HCT116 (cell line): ENCODE measurements around the gene RHOBTB1. TPM values are rescaled to one million over a fixed set of nuclear protein-coding genes. Genes with fewer than 3 reads are reported as not detected.

Experiments
- ATAC-seq: fragments of 200-7000 bp; cut with Tn5 transposase; 2 replicates; pipeline ENCODE4 v1.9.1; 2020; ENCODE audit warnings: mild to moderate bottlenecking, moderate library complexity
- BruUV-seq: library from RNA; stranded (reverse); fragments of 400-500 nt; replicated peaks from 2 replicates; lab custom pipeline; 2021; lab: Mats Ljungman, UMichigan
- CTCF ChIA-PET: fragments of 300-600 bp; sonication (Branson Sonifier 250); formaldehyde crosslinking; loops from one replicate; lab custom pipeline; 2021; ENCODE audit warnings: antibody characterized with exemption; lab: Charles Lee
- POLR2A ChIA-PET: fragments of 300-600, 350-600 bp; sonication (Branson Sonifier 250); formaldehyde crosslinking; loops from one replicate; lab custom pipeline; 2021; ENCODE audit warnings: antibody characterized with exemption; lab: Charles Lee
- RAD21 ChIA-PET, 2 experiments: fragments of 300-600 bp; sonication (Branson Sonifier 250); formaldehyde crosslinking; loops; one replicate each; lab custom pipeline; 2023; ENCODE audit warnings: low total read pairs in 2 of 2; ENCODE audit not compliant: uncharacterized antibody in 2 of 2, unreplicated experiment in 2 of 2, low non-redundant PET in 1 of 2; lab: Charles Lee
- DNase-seq: peaks from one replicate; pipeline ENCODE4 v3.0.0-alpha.2; 2010; ENCODE audit warnings: low read depth, low spot score
- H2AFZ ChIP-seq: fragments of 200-600 bp; shearing (Covaris generic), sonication (generic); 2 replicates; pipeline ENCODE4 v1.6.1; 2017; ENCODE audit warnings: low read depth, mixed run types, mixed read lengths, antibody characterized with exemption, low read length; ENCODE audit not compliant: poor library complexity, severe bottlenecking
- H3K27ac ChIP-seq: 2 replicates; pipeline ENCODE4 v1.5.1; 2012; ENCODE audit warnings: low read depth, low read length
- H3K27me3 ChIP-seq: fragments of 200-600 bp; sonication (generic); 2 replicates; pipeline ENCODE4 v1.6.1; 2016; ENCODE audit warnings: mixed run types, low read length, mixed read lengths; ENCODE audit not compliant: insufficient read depth
- H3K36me3 ChIP-seq, 2 experiments: fragments of 200-500 bp in 1 of 2; fragments of 200-600 bp in 1 of 2; sonication (Bioruptor generic) in 1 of 2; sonication (generic) in 1 of 2; 2 replicates each; pipeline versions ENCODE4 v1.5.1 to v1.6.1; 2014 to 2016; ENCODE audit warnings: low read length in 2 of 2, inconsistent platforms in 1 of 2, mixed read lengths in 1 of 2, mixed run types in 1 of 2; ENCODE audit not compliant: insufficient read depth in 2 of 2, control insufficient read depth in 1 of 2
- H3K4me1 ChIP-seq, 2 experiments: fragments of 200-600 bp in 1 of 2; sonication (generic) in 1 of 2; 2 replicates each; pipeline versions ENCODE4 v1.5.1 to v1.6.1; 2012 to 2017; ENCODE audit warnings: low read length in 2 of 2, inconsistent platforms in 1 of 2, mild to moderate bottlenecking in 1 of 2, mixed read lengths in 1 of 2, mixed run types in 1 of 2, moderate library complexity in 1 of 2; ENCODE audit not compliant: insufficient read depth in 2 of 2, control insufficient read depth in 1 of 2
- H3K4me2 ChIP-seq: fragments of 200-600 bp; sonication (generic); 2 replicates; pipeline ENCODE4 v1.6.1; 2017; ENCODE audit warnings: mixed run types, low read length, mixed read lengths
- H3K4me3 ChIP-seq, 2 experiments: fragments of 200-600 bp in 1 of 2; sonication (generic) in 1 of 2; replicated peaks in 1 of 2; 2 replicates each; pipeline ENCODE4 v1.5.1; 2011 to 2016; ENCODE audit warnings: low read length in 2 of 2, control low read depth in 1 of 2, low read depth in 1 of 2, mild to moderate bottlenecking in 1 of 2, mixed read lengths in 1 of 2, mixed run types in 1 of 2
- H3K79me2 ChIP-seq: fragments of 200-600 bp; sonication (generic); 2 replicates; pipeline ENCODE4 v1.6.1; 2017; ENCODE audit warnings: mild to moderate bottlenecking, mixed run types, low read length, moderate library complexity, mixed read lengths; ENCODE audit not compliant: insufficient read depth
- H3K9ac ChIP-seq: fragments of 200-600 bp; sonication (generic); 2 replicates; pipeline ENCODE4 v1.6.1; 2016; ENCODE audit warnings: low read length, mixed read lengths
- H3K9me2 ChIP-seq: fragments of 200-600 bp; sonication (generic), shearing (Covaris generic); 2 replicates; pipeline ENCODE4 v1.6.1; 2017; ENCODE audit warnings: mixed run types, mild to moderate bottlenecking, moderate library complexity; ENCODE audit not compliant: insufficient read depth
- H3K9me3 ChIP-seq, 2 experiments: fragments of 200-500 bp in 1 of 2; fragments of 200-600 bp in 1 of 2; sonication (Bioruptor generic) in 1 of 2; sonication (generic) in 1 of 2; 2 replicates each; pipeline ENCODE4 v1.6.1; 2014 to 2017; ENCODE audit warnings: low read length in 2 of 2, mixed read lengths in 2 of 2, inconsistent platforms in 1 of 2, low read depth in 1 of 2, mild to moderate bottlenecking in 1 of 2, mixed run types in 1 of 2, moderate library complexity in 1 of 2; ENCODE audit not compliant: control insufficient read depth in 1 of 2, insufficient read depth in 1 of 2
- H4K20me1 ChIP-seq: fragments of 200-600 bp; sonication (generic), shearing (Covaris generic); 2 replicates; pipeline ENCODE4 v1.6.1; 2017; ENCODE audit warnings: mixed run types, mild to moderate bottlenecking, moderate library complexity; ENCODE audit not compliant: insufficient read depth
- CBX3 ChIP-seq: IDR thresholded peaks from 2 replicates; pipeline ENCODE4 v1.6.1; 2012; ENCODE audit warnings: low read depth
- CEBPB ChIP-seq: IDR thresholded peaks from 2 replicates; pipeline ENCODE4 v1.6.1; 2012; ENCODE audit warnings: low read depth
- CTCF ChIP-seq, 3 experiments: fragments of 200-600 bp in 1 of 3; sonication (generic) in 1 of 3; IDR thresholded peaks in 2 of 3; conservative IDR thresholded peaks in 1 of 3; 2 replicates each; pipeline ENCODE4 v1.5.1; 2012 to 2017; ENCODE audit warnings: low read depth in 2 of 3, low read length in 2 of 3, antibody characterized with exemption in 1 of 3, borderline replicate concordance in 1 of 3, control low read depth in 1 of 3, mild to moderate bottlenecking in 1 of 3, mixed read lengths in 1 of 3, mixed run types in 1 of 3, moderate library complexity in 1 of 3; ENCODE audit not compliant: insufficient read depth in 1 of 3
- ELF1 ChIP-seq: IDR thresholded peaks from 2 replicates; pipeline ENCODE4 v1.6.1; 2012; ENCODE audit warnings: low read depth, borderline replicate concordance
- EZH2 ChIP-seq: fragments of 200-600 bp; sonication (generic); IDR thresholded peaks from 2 replicates; pipeline ENCODE4 v1.6.1; 2017; ENCODE audit warnings: antibody characterized with exemption, mixed run types
- JUND ChIP-seq: IDR thresholded peaks from 2 replicates; pipeline ENCODE4 v1.6.1; 2012
- POLR2AphosphoS5 ChIP-seq: IDR thresholded peaks from 2 replicates; pipeline ENCODE4 v1.6.1; 2011; ENCODE audit warnings: mild to moderate bottlenecking, low read depth, low read length, moderate library complexity
- RAD21 ChIP-seq: IDR thresholded peaks from 2 replicates; pipeline ENCODE4 v1.6.1; 2012; ENCODE audit warnings: low read depth, mild to moderate bottlenecking
- REST ChIP-seq: IDR thresholded peaks from 2 replicates; pipeline ENCODE4 v1.6.1; 2012; ENCODE audit warnings: low read depth
- SP1 ChIP-seq: IDR thresholded peaks from 2 replicates; pipeline ENCODE4 v1.6.1; 2012; ENCODE audit warnings: low read depth
- SRF ChIP-seq: IDR thresholded peaks from 2 replicates; pipeline ENCODE4 v1.6.1; 2012; ENCODE audit warnings: low read depth
- TCF7L2 ChIP-seq: IDR thresholded peaks from 2 replicates; pipeline ENCODE4 v1.7.0; 2011; ENCODE audit warnings: borderline replicate concordance, inconsistent platforms; ENCODE audit not compliant: insufficient read depth, insufficient read length; ENCODE audit errors: extremely low read depth
- YY1 ChIP-seq: IDR thresholded peaks from 2 replicates; pipeline ENCODE4 v1.6.1; 2011; ENCODE audit warnings: low read length, low read depth, moderate library complexity, mild to moderate bottlenecking; ENCODE audit not compliant: insufficient replicate concordance; ENCODE audit errors: extremely low read depth
- ZBTB33 ChIP-seq: IDR thresholded peaks from 2 replicates; pipeline ENCODE4 v1.6.1; 2011; ENCODE audit warnings: mild to moderate bottlenecking, low read length, moderate library complexity; ENCODE audit not compliant: insufficient replicate concordance; ENCODE audit errors: extremely low read depth
- ZNF274 ChIP-seq: fragments of 200-500 bp; sonication (Bioruptor generic); IDR thresholded peaks from 2 replicates; pipeline ENCODE4 v1.6.1; 2014; ENCODE audit warnings: mild to moderate bottlenecking, low read depth, low read length, inconsistent platforms
- intact Hi-C: fragments of 100-400 bp; cut with micrococcal nuclease; formaldehyde crosslinking; loops from 2 replicates; pipeline ENCODE4 v1.10.0; 2022
- total RNA-seq: library from RNA; stranded (reverse); gene quantifications from one replicate; pipeline ENCODE4 v1.2.1, GENCODE V29; 2021; ENCODE audit not compliant: unreplicated experiment
- TF ChIP-seq, protein P1 (sequence below): IDR thresholded peaks from 2 replicates; pipeline ENCODE4 v1.6.1; 2012

RHOBTB1 gene
- total RNA-seq, 1 experiment from 2014 or later = 1.6 TPM

- H3K9me3 ChIP-seq = no peaks in the 10 kb centered on the region
- no peaks in the 10 kb centered on the region for H3K79me2 ChIP-seq
- DNase-seq = no peak
- ChIA-PET RAD21 (no interaction called here), POLR2A (interaction anchor here (0.6 kb wide), 1 partner anchor 978 kb away, joined by 3 read pairs; no protein-coding TSS in a partner anchor), CTCF (no interaction called here)
- no peak overlapping the region for H3K4me3 ChIP-seq
- intact Hi-C loops = no loop called here
- no peak for TF ChIP-seq ZBTB33
- no peak for TF ChIP-seq CBX3
- TF ChIP-seq SP1 = no peak
- TF ChIP-seq, protein P1, sequence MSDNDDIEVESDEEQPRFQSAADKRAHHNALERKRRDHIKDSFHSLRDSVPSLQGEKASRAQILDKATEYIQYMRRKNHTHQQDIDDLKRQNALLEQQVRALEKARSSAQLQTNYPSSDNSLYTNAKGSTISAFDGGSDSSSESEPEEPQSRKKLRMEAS = no peak
- TF ChIP-seq ZNF274 = no peak
- no peak for TF ChIP-seq ELF1
- TF ChIP-seq REST = no peak
- no peak for TF ChIP-seq JUND
- TF ChIP-seq CTCF (IDR thresholded peaks at IDR 0.05 in 2 of 3, conservative IDR thresholded peaks at IDR 0.05 in 1 of 3; ENCODE audit: borderline replicate concordance in 1 of 3, insufficient read depth in 1 of 3, low read depth in 2 of 3, low read length in 2 of 3) = no peak
- TF ChIP-seq YY1 = no peak
- no peak for TF ChIP-seq TCF7L2
- no peak for TF ChIP-seq RAD21
- no peak for TF ChIP-seq EZH2
- TF ChIP-seq POLR2AphosphoS5 = no peak
- TF ChIP-seq SRF = no peak
- no peak for TF ChIP-seq CEBPB
- no peak for ATAC-seq
- no peaks in the 10 kb centered on the region for H4K20me1 ChIP-seq
- H3K9ac ChIP-seq = no peak overlapping the region
- no peaks in the 10 kb centered on the region for H3K4me1 ChIP-seq
- H3K9me2 ChIP-seq = no peaks in the 10 kb centered on the region
- BruUV-seq = no TSS peak
- no peaks in the 10 kb centered on the region for H3K27me3 ChIP-seq
- H3K36me3 ChIP-seq = no peaks in the 10 kb centered on the region
- H3K27ac ChIP-seq = no peak overlapping the region
- no peak overlapping the region for H3K4me2 ChIP-seq
- H2AFZ ChIP-seq = no peak overlapping the region
Measured at GRCh38 chr10:60917331-60918280, 26.4 kb downstream of the RHOBTB1 start.
